22Rv1 (cell line): ENCODE results near the gene KIF2C.

Experiments used
- CTCF ChIP-seq: fragments of 450-650 bp; IDR thresholded peaks from 2 replicates; pipeline ENCODE4 v1.5.1; 2017; ENCODE audit warnings: mild to moderate bottlenecking
- ZFX ChIP-seq: fragments of 450-650 bp; IDR thresholded peaks from 2 replicates; pipeline ENCODE4 v1.6.1; 2017; ENCODE audit warnings: antibody characterized with exemption, borderline replicate concordance

- TF ChIP-seq CTCF (no peak), ZFX (no peak)
Measured at GRCh38 chr1:44788120-44788860, 48.7 kb downstream of the KIF2C start, which contains the start of gene BEST4.
